Astrocyte (in vitro differentiated cells and primary cell): ENCODE data around the gene NRSN2.

Source experiments
- CTCF ChIP-seq: IDR thresholded peaks from 2 replicates; pipeline ENCODE4 v1.5.1; 2011; ENCODE audit warnings: low read depth, mild to moderate bottlenecking, inconsistent platforms, low read length, moderate library complexity; ENCODE audit not compliant: insufficient read depth
- EZH2 ChIP-seq: IDR thresholded peaks from 2 replicates; pipeline ENCODE4 v1.6.1; 2012; ENCODE audit warnings: mild to moderate bottlenecking, low read length, inconsistent platforms; ENCODE audit not compliant: insufficient read depth

- TF ChIP-seq CTCF = no peak
- no peak for TF ChIP-seq EZH2
These were observed 20.8 kb upstream of the NRSN2 start for GRCh38 chr20:325889-326644.
